Breast epithelium (tissue), 4 donors: ENCODE measurements around the gene SCN2A. TPM values are rescaled to one million over a fixed set of nuclear protein-coding genes. Genes with fewer than 3 reads are reported as not detected.

Experiments used
- DNase-seq, 2 donors: peaks; one replicate each; pipeline ENCODE4 v3.0.0-alpha.2; 2019; ENCODE audit warnings: low spot score in 2 of 2
- H3K27ac ChIP-seq, 2 donors: fragments of 200-600 bp; sonication (generic) in 1 of 2; one replicate each; pipeline ENCODE4 v1.5.1; 2016 to 2019; ENCODE audit warnings: mild to moderate bottlenecking in 1 of 2
- H3K27me3 ChIP-seq, 2 donors: fragments of 200-600 bp; sonication (generic) in 1 of 2; one replicate each; pipeline versions ENCODE4 v1.5.1 to v1.6.0; 2017 to 2019; ENCODE audit warnings: control low read depth in 1 of 2, mild to moderate bottlenecking in 1 of 2
- H3K36me3 ChIP-seq: fragments of 200-600 bp; one replicate; pipeline ENCODE4 v1.5.1; 2019
- H3K4me1 ChIP-seq, 2 donors: fragments of 200-600 bp; sonication (generic); one replicate each; pipeline ENCODE4 v1.5.1; 2016 to 2019; ENCODE audit warnings: control low read depth in 1 of 2
- H3K4me3 ChIP-seq, 3 donors: fragments of 200-600 bp; sonication (generic); 1 replicate in 2 of 3; 2 replicates in 1 of 3; pipeline ENCODE4 v1.5.1; 2016 to 2019; ENCODE audit warnings: mild to moderate bottlenecking in 3 of 3, moderate library complexity in 2 of 3
- H3K9me3 ChIP-seq, 2 donors: fragments of 200-600 bp; sonication (generic) in 1 of 2; one replicate each; pipeline ENCODE4 v1.5.1; 2016 to 2019; ENCODE audit warnings: control low read depth in 1 of 2
- CTCF ChIP-seq, 3 donors: fragments of 450-650 bp; IDR thresholded peaks; one replicate each; pipeline ENCODE4 v1.5.1; 2016 to 2017; ENCODE audit warnings: antibody characterized with exemption in 3 of 3, mild to moderate bottlenecking in 3 of 3, moderate library complexity in 3 of 3
- POLR2A ChIP-seq: fragments of 450-650 bp; IDR thresholded peaks from one replicate; pipeline ENCODE4 v1.6.1; 2016; ENCODE audit warnings: antibody characterized with exemption, mild to moderate bottlenecking, moderate library complexity
- POLR2AphosphoS5 ChIP-seq, 3 donors: sonication (generic); formaldehyde crosslinking; IDR thresholded peaks; one replicate each; pipeline ENCODE4 v1.6.1; 2017; ENCODE audit warnings: antibody characterized with exemption in 3 of 3
- intact Hi-C: fragments of 100-400 bp; cut with DNase I; formaldehyde crosslinking; loops from one replicate; pipeline ENCODE4 v1.15.1; 2023; ENCODE audit warnings: low total_unique reads
- total RNA-seq, 3 donors: library from RNA; depleted of rRNA; stranded (reverse); fragments of >200 nt; gene quantifications; one replicate each; pipeline ENCODE4 v1.1.0, GENCODE V29; 2016

The SCN2A gene
- total RNA-seq, 3 donors from 2014 or later = 0.16 to 2.2 (median 2.0) TPM

- H3K9me3 ChIP-seq = no peaks in the 10 kb centered on the region
- H3K36me3 ChIP-seq = no peaks in the 10 kb centered on the region
- no peaks in the 10 kb centered on the region for H3K4me1 ChIP-seq
- intact Hi-C loops = no loop called here
- H3K27me3 ChIP-seq = no peaks in the 10 kb centered on the region
- TF ChIP-seq POLR2AphosphoS5 (IDR thresholded peaks at IDR 0.05) (no peak), POLR2A (no peak), CTCF (IDR thresholded peaks at IDR 0.05) (peak; percentile 50 to 74 (median 60))
- peak overlapping the region in 2 of 3 donors; percentile 26 to 33 for H3K4me3 ChIP-seq
- peak in 1 of 2 donors; percentile 28 for DNase-seq
- no peak overlapping the region for H3K27ac ChIP-seq
Measured at GRCh38 chr2:165293440-165294420, 54.5 kb downstream of the SCN2A start.

GRCh38 chr2:165294912-165295311 lies 55.7 kb downstream of the SCN2A start:
- intact Hi-C loops = no loop called here

GRCh38 chr2:165295643-165296042 lies 56.4 kb downstream of the SCN2A start:
- TF ChIP-seq POLR2A = no peak
- no peak for TF ChIP-seq CTCF (IDR thresholded peaks at IDR 0.05)
- TF ChIP-seq POLR2AphosphoS5 (IDR thresholded peaks at IDR 0.05) = no peak
- no peak overlapping the region for H3K27ac ChIP-seq
- DNase-seq = no peak
- H3K4me3 ChIP-seq = no peak overlapping the region
- no peaks in the 10 kb centered on the region for H3K9me3 ChIP-seq
- H3K27me3 ChIP-seq = no peaks in the 10 kb centered on the region
- no peaks in the 10 kb centered on the region for H3K36me3 ChIP-seq
- no peaks in the 10 kb centered on the region for H3K4me1 ChIP-seq
- intact Hi-C loops = no loop called here

More at GRCh38 chr2:165294912-165295311, 55.7 kb downstream of the SCN2A start:
- Histone ChIP-seq H3K27ac (no peak overlapping the region), H3K36me3 (no peaks in the 10 kb centered on the region), H3K9me3 (no peaks in the 10 kb centered on the region), H3K4me3 (peak overlapping the region in 1 of 3 donors; percentile 26), H3K4me1 (no peaks in the 10 kb centered on the region), H3K27me3 (no peaks in the 10 kb centered on the region)
- DNase-seq = no peak
- TF ChIP-seq POLR2A (no peak), CTCF (IDR thresholded peaks at IDR 0.05) (no peak), POLR2AphosphoS5 (IDR thresholded peaks at IDR 0.05) (no peak)

- H3K27me3 ChIP-seq = no peaks in the 10 kb centered on the region
- no peak overlapping the region for H3K4me3 ChIP-seq
- H3K9me3 ChIP-seq = no peaks in the 10 kb centered on the region
- no peaks in the 10 kb centered on the region for H3K4me1 ChIP-seq
- no peak for DNase-seq
- intact Hi-C loops = loop anchor here (5.0 kb wide), 1 partner anchor 357 kb away; no protein-coding TSS in a partner anchor
- H3K36me3 ChIP-seq = no peaks in the 10 kb centered on the region
- H3K27ac ChIP-seq = no peak overlapping the region
- TF ChIP-seq CTCF (IDR thresholded peaks at IDR 0.05) (no peak), POLR2A (no peak), POLR2AphosphoS5 (IDR thresholded peaks at IDR 0.05) (no peak)
Measured at GRCh38 chr2:165305391-165306096, 66.3 kb downstream of the SCN2A start.
